ENCODE measurements around the gene FBXL3.
"Not testable (repeated sequence)": the region's sequence is repeated elsewhere in the genome, so short reads cannot be mapped to it uniquely, and the experiment has no call there.

Gene FBXL3

DNA sequence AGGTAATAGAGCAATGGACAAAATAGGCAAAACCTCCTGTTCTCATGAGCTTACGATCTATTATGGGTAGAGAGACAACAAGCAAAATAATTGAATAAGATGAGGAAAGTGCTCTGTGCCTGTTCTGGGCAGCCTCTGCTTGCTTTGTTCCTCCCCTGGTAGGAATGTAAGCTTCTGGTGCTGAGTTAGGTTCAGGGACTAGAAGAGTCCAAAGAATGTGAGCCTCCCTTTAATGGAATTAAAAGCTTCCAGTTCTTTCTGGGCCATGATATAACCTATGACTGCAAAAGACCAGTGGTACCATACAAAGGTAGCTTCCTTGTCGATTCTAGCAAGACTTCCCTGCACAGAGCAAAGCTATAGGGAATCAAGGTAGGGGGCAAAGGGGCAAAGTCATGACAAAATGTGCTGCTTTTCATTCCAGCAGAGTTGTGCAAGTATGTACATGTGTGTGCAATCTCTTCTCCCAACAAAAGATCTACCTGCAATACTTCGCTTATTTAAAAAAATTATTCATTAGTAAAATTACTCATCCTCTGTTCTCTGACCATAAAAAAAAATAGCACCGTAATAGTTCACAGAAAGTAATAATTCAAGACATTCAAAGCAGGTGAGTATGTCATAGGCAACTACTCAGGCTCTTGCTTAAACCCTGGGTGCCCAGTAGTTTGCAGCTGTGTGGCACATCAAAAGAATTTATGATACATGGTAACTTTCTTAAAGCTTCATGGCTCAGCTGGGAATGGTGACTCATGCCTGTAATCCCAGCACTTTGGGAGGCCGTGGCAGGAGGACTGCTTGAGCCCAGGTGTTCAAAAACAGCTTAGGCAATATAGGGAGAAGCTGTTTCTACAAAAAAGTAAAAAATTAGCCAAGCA is 57.2 kb downstream of the FBXL3 start:
- no peak overlapping the region for H3K4me3 ChIP-seq (ENCODE audit: low read depth, low read length)
- DNase-seq (ENCODE audit: low read depth) = no peak
- TF ChIP-seq, protein P1, sequence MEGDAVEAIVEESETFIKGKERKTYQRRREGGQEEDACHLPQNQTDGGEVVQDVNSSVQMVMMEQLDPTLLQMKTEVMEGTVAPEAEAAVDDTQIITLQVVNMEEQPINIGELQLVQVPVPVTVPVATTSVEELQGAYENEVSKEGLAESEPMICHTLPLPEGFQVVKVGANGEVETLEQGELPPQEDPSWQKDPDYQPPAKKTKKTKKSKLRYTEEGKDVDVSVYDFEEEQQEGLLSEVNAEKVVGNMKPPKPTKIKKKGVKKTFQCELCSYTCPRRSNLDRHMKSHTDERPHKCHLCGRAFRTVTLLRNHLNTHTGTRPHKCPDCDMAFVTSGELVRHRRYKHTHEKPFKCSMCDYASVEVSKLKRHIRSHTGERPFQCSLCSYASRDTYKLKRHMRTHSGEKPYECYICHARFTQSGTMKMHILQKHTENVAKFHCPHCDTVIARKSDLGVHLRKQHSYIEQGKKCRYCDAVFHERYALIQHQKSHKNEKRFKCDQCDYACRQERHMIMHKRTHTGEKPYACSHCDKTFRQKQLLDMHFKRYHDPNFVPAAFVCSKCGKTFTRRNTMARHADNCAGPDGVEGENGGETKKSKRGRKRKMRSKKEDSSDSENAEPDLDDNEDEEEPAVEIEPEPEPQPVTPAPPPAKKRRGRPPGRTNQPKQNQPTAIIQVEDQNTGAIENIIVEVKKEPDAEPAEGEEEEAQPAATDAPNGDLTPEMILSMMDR (IDR thresholded peaks at IDR 0.05; ENCODE audit: insufficient read depth, low read depth, low read length, missing control alignments) = no peak

DNA sequence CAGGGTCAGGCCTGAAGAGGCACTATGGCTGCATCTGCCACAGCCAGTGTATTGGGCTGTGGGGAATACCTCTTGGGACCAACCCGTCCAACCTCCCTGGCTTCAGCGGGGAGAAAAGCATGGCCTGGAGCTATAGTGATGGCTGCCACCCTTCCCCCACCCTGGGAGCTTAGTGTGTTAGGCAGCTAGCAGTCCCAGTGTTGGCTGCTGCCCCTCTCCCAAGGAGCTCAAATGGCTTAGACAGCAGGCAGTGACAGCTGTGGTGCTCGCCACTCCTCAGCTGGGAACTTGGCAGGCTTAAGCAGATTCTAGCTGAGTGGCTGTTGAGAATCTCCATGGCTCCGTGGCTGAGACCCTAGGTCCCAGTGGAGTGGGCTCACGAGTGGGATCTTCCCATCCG is 58.9 kb downstream of the FBXL3 start:
- no peak for DNase-seq (ENCODE audit: low read depth)
- TF ChIP-seq, protein P1 (IDR thresholded peaks at IDR 0.05; ENCODE audit: insufficient read depth, low read depth, low read length, missing control alignments) = no peak
- H3K4me3 ChIP-seq (ENCODE audit: low read depth, low read length) = no peak overlapping the region

DNA sequence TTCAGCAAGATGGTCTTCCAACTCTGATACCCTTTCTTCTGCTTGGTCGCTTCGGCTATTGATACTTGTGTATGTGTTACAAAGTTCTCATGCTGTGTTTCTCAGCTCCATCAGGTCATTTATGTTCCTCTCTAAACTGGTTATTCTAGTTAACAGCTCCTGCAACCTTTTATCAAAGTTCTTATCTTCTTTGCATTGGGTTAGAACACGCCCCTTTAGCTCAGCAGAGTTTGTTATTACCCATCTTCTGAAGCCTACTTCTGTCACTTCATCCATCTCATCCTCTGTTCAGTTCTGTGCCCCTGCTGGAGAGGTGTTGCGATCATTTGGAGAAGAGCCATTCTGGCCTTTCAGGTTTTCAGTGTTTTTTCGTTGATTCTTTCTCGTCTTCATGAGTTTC is 59.9 kb downstream of the FBXL3 start:
- DNase-seq (ENCODE audit: low read depth) = no peak
- TF ChIP-seq, protein P1 (IDR thresholded peaks at IDR 0.05; ENCODE audit: insufficient read depth, low read depth, low read length, missing control alignments) = no peak
- no peak overlapping the region for H3K4me3 ChIP-seq (ENCODE audit: low read depth, low read length)

DNA sequence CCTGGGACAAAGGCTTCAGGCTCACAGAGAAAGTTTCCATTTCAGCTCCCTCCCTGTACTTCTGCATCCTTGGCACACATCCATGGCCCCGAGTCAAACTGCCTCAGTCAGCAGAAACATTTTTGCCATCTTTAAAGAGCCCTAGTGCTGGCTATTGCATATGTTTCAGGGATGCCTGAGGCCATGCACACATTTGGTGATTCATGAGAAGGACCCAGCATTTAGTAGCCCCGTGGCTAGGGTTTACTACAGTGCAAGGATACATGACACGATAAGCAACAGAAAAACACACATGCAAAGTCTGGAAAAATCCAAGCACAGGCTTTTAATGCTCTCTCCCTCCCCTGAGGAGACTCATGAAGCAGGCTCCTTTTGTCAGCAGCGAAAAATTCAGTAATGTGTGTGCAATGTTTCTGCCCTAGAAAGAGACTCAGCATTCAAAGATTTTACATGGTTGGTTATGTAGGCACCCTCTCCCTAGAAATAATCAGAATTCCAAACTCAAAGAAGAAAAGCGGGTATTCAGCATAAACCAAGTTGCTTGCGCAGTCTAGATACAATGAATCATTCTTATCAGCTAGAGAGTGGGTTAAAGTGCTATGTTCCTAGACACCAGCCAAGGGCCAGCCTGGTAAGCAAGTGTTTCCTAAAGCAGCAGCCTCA is 61.1 kb downstream of the FBXL3 start:
- H3K4me3 ChIP-seq (ENCODE audit: low read depth, low read length) = no peak overlapping the region
- DNase-seq (ENCODE audit: low read depth) = no peak
- TF ChIP-seq, protein P1 (IDR thresholded peaks at IDR 0.05; ENCODE audit: insufficient read depth, low read depth, low read length, missing control alignments) = no peak

DNA sequence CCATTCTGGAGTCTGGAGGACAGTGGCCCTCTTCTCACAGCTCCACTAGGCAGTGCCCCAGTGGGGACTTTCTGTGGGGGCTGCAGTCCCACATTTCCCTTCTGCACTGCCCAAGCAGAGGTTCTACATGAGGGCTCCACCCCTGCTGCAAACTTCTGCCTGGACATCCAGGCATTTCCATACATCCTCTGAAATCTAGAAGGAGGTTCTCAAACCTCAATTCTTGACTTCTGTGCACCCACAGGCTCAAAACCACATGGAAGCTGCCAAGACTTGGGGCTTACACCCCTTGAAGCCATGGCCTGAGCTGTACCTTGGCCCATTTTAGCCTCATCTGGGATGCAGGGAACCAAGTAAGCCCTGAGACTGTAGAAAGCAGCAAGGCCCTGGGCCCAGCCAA is 67.2 kb downstream of the FBXL3 start:
- H3K4me3 ChIP-seq (ENCODE audit: low read depth, low read length); DNase-seq (ENCODE audit: low read depth): not testable (repeated sequence)

DNA sequence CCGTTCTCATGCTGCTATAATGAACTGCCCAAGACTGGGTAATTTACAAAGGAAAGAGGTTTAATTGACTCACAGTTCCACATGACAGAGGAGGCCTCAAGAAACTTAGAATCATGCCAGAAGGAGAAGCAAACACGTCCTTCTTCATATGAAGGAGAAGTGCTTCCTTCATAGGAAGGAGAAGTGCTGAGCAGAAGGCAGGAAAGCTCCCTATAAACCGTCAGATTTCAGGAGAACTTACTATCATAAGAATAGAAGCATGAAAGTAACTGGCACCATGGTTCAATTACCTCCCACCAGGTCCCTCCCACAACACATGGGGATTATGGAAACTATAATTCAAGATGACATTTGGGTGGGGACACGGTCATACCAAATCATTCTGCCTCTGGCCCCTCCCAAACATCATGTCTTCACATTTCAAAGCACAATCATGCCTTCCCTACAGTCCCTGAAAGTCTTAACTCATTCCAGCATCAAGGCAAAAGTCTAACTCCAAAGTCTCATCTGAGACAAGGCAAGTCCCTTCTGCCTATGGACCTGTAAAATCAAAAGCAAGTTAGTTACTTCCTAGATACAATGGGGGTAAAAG is 68.0 kb downstream of the FBXL3 start:
- TF ChIP-seq, protein P1 (IDR thresholded peaks at IDR 0.05; ENCODE audit: insufficient read depth, low read depth, low read length, missing control alignments) = no peak
- no peak for DNase-seq (ENCODE audit: low read depth)
- no peak overlapping the region for H3K4me3 ChIP-seq (ENCODE audit: low read depth, low read length)

DNA sequence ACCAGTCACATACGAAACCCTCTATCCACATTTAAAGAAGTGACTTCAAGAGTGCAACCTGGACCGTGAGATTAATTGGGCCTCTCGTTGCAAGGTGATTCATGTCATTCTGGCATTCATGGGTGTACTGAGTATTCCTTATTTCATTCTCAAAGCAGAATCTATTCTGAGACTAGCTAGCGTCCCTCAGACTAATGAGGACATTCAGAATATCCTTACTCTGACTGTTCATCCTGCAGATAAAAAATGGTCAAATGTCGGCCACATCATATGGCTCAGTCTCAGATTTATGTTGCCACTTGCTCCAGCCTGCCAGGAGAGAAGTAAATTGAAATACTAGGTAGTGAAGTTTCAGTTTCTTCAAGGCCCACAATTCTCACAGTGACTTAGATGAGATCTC is 71.3 kb downstream of the FBXL3 start:
- H3K4me3 ChIP-seq (ENCODE audit: low read depth, low read length) = no peak overlapping the region
- TF ChIP-seq, protein P1 (IDR thresholded peaks at IDR 0.05; ENCODE audit: insufficient read depth, low read depth, low read length, missing control alignments) = no peak
- no peak for DNase-seq (ENCODE audit: low read depth)

Measured in GM12865 (cell line).